ENCODE results near the gene WDR72.

The WDR72 gene

GRCh38 chr15:53527996-53528395 is 231.5 kb downstream of the WDR72 start:
- no peak for DNase-seq

GRCh38 chr15:53525894-53526293 is 233.6 kb downstream of the WDR72 start:
- DNase-seq, result no peak

- DNase-seq, result no peak
These were observed 236.5 kb downstream of the WDR72 start for GRCh38 chr15:53522991-53523390.

- DNase-seq, result no peak
These were observed 238.5 kb downstream of the WDR72 start for GRCh38 chr15:53520996-53521395.

- no peak for DNase-seq
These were observed 246.0 kb downstream of the WDR72 start for GRCh38 chr15:53513431-53513830.

GRCh38 chr15:53512029-53512428 is 247.4 kb downstream of the WDR72 start:
- DNase-seq, result no peak

GRCh38 chr15:53511175-53511574 is 248.3 kb downstream of the WDR72 start:
- DNase-seq, result no peak

- no peak for DNase-seq
These were observed 253.1 kb downstream of the WDR72 start for GRCh38 chr15:53506370-53506769.

GRCh38 chr15:53498996-53499395 is 260.5 kb downstream of the WDR72 start:
- no peak for DNase-seq

GRCh38 chr15:53490341-53490740 is 269.1 kb downstream of the WDR72 start:
- no peak for DNase-seq

GRCh38 chr15:53482055-53482454 is 277.4 kb downstream of the WDR72 start:
- DNase-seq, result no peak

- DNase-seq, result no peak
These were observed 281.3 kb downstream of the WDR72 start for GRCh38 chr15:53477981-53478766.

- DNase-seq, result no peak
These were observed 285.6 kb downstream of the WDR72 start for GRCh38 chr15:53473886-53474285.

GRCh38 chr15:53473435-53473834 is 286.0 kb downstream of the WDR72 start:
- DNase-seq, result no peak

GRCh38 chr15:53472883-53473282 is 286.6 kb downstream of the WDR72 start:
- no peak for DNase-seq

GRCh38 chr15:53472210-53472609 is 287.3 kb downstream of the WDR72 start:
- DNase-seq, result no peak

GRCh38 chr15:53470743-53471142 is 288.7 kb downstream of the WDR72 start:
- DNase-seq, result no peak

- no peak for DNase-seq
These were observed 290.0 kb downstream of the WDR72 start for GRCh38 chr15:53469422-53469821.
